Measurements from ENCODE around the gene TMPRSS13. TPM values are rescaled to one million over a fixed set of nuclear protein-coding genes. Genes with fewer than 3 reads are reported as not detected.

The TMPRSS13 gene
- total and polyA plus RNA-seq, 11 donors, result 0.03 to 0.51 (median 0.12) TPM; not detected in 5

GRCh38 chr11:117931971-117932370, 2.8 kb upstream of the TMPRSS13 start:
- 54 to 74% (median 61%) methylated on average over 1 to 2 of the region's 2 CpGs for WGBS, 4 donors
- no peak for DNase-seq
- ATAC-seq, result no peak
- no peak for TF ChIP-seq POLR2A (IDR thresholded peaks at IDR 0.05)
- TF ChIP-seq CTCF (IDR thresholded peaks at IDR 0.05), result no peak
- H3K4me3 ChIP-seq, result no peak overlapping the region
- H3K27ac ChIP-seq, result no peak overlapping the region
- no peaks in the 10 kb centered on the region for H3K27me3 ChIP-seq
- no peaks in the 10 kb centered on the region for H3K9me3 ChIP-seq
- intact Hi-C loops (cut with DNase I), result no loop called here
- no peaks in the 10 kb centered on the region for H3K36me3 ChIP-seq
- H3K4me1 ChIP-seq, result peaks cover 0 to 41% (median 0%) of the 10 kb centered on the region in 12 donors

GRCh38 chr11:117931331-117931950, 2.2 kb upstream of the TMPRSS13 start:
- Histone ChIP-seq H3K9me3 (no peaks in the 10 kb centered on the region), H3K4me3 (no peak overlapping the region), H3K4me1 (peaks cover 0 to 41% (median 0%) of the 10 kb centered on the region in 12 donors), H3K36me3 (no peaks in the 10 kb centered on the region), H3K27ac (no peak overlapping the region), H3K27me3 (no peaks in the 10 kb centered on the region)
- 85 to 90% (median 89%) methylated on average over 10 of the region's 10 CpGs for WGBS, 4 donors
- DNase-seq, result no peak
- TF ChIP-seq CTCF (IDR thresholded peaks at IDR 0.05), result no peak
- no peak for TF ChIP-seq POLR2A (IDR thresholded peaks at IDR 0.05)
- intact Hi-C loops (cut with DNase I), result no loop called here
- no peak for ATAC-seq

- Histone ChIP-seq H3K27me3 (no peaks in the 10 kb centered on the region), H3K4me1 (peaks cover 0 to 41% (median 0%) of the 10 kb centered on the region in 12 donors), H3K36me3 (no peaks in the 10 kb centered on the region), H3K27ac (no peak overlapping the region), H3K4me3 (no peak overlapping the region), H3K9me3 (no peaks in the 10 kb centered on the region)
- ATAC-seq, result no peak
- TF ChIP-seq CTCF (IDR thresholded peaks at IDR 0.05) (no peak), POLR2A (IDR thresholded peaks at IDR 0.05) (no peak)
- WGBS, 4 donors, result 89 to 92% (median 91%) methylated on average over 8 to 9 of the region's 9 CpGs
- DNase-seq, result no peak
- intact Hi-C loops (cut with DNase I), result no loop called here
These were observed 1.6 kb upstream of the TMPRSS13 start for GRCh38 chr11:117930668-117931330.

GRCh38 chr11:117929916-117930570, 841 bp upstream of the TMPRSS13 start:
- intact Hi-C loops (cut with DNase I), result no loop called here
- Histone ChIP-seq H3K27ac (no peak overlapping the region), H3K4me1 (peaks cover 0 to 41% (median 0%) of the 10 kb centered on the region in 12 donors), H3K4me3 (no peak overlapping the region), H3K9me3 (no peaks in the 10 kb centered on the region), H3K27me3 (no peaks in the 10 kb centered on the region), H3K36me3 (no peaks in the 10 kb centered on the region)
- WGBS, 4 donors, result 79 to 89% (median 88%) methylated on average over 7 of the region's 7 CpGs
- DNase-seq (no peak), ATAC-seq (no peak)
- no peak for TF ChIP-seq POLR2A (IDR thresholded peaks at IDR 0.05)
- no peak for TF ChIP-seq CTCF (IDR thresholded peaks at IDR 0.05)

Measured in heart left ventricle (tissue), 16 donors.